HG03378 (cell line): ENCODE measurements around the gene DNAJC18.
"Not testable (repeated sequence)": the region's sequence is repeated elsewhere in the genome, so short reads cannot be mapped to it uniquely, and the experiment has no call there.

ENCODE experiments used
- ATAC-seq: cut with Tn5 transposase; IDR thresholded peaks from one replicate; pipeline ENCODE4 v1.9.1; 2021; ENCODE audit warnings: mild to moderate bottlenecking, moderate library complexity; ENCODE audit not compliant: unreplicated experiment

Gene DNAJC18

DNA sequence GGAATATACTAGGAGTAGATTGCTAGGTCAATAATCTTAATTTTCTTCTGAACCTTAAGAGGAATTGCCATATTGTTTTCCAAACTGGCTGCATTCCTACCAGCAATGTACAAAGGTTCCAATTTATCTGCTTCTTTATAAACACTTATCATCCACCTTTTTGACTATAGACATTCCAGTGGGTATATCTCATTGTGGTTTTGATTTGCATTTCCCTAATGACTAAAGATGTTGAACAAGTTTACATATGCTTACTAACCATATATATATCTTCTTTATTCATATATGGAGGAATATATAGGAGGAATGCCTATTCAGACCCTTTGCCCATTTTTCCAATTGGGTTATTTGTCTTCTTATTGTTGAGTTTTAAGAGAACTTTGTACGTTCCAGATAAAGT, 7.6 kb downstream of the DNAJC18 start:
- ATAC-seq = no peak

DNA sequence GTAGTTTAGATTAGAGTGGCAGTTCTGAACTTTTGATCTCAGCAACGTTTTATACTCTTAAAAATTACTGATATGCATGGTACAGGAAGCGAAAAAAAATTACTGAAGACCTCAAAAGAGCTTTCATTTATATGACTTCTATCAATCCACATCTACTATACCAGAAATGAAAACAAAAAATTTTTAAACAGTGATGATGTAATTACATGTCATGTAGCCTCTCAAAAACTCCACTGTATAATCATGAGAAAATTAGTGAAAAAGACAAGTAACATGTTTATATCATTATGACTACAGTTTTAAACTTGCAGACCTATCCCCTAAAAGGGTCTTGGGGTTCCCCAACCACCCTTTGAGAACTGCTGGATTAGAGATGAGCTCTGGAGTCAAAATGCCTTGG, 9.3 kb downstream of the DNAJC18 start:
- ATAC-seq = no peak

- no peak for ATAC-seq
These were observed 13.0 kb downstream of the DNAJC18 start for GRCh38 chr5:139426203-139426885.

GRCh38 chr5:139425497-139425896, 13.8 kb downstream of the DNAJC18 start:
- ATAC-seq = no peak

GRCh38 chr5:139422307-139422893, 16.9 kb downstream of the DNAJC18 start:
- ATAC-seq = peak; percentile 75

DNA sequence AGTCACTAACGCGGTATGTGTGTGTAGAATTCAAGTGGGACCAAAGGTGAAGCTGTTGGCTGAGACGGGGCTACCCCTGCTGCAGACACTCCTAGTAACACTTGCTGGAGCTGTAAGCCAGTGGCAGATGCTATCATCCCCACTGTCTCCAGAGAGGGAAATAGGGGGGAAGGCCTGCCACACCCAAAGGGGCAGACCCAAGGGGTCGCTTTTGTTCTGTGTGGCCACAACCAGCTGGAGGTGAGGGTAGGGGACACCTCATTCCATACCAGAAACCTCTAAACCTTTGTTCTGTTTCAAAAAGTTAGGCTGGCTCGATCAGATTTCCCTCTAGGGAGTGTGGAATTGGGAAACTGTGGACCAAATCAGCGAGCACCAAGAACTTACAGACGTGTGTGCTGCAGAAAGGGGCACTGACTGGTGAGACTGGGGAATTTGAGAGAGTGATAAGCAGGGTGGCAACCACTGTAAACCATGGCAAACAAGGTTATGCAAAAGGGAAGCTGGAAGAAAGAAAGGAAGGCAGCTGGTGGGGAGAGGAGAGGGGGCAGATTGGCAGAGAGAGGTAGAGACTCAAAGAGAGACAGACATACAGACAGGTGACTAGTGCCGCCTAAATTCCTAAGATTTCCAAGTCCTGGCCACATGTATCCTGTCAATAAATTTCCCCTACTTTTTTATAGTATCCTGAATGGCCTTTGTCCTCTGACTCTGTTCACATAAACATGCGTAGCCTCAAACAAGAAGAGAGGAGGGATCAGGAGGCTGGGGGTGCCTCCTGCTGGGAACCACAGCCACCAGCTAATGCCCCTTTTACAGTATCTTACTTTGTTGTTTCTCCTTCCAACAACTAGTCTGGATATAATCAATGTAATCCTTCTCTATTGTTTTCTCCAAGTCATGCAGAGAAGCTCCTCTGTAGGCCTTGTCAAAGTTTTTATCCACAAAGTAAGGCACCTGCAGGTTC, 19.8 kb downstream of the DNAJC18 start:
- ATAC-seq = no peak

GRCh38 chr5:139418793-139419192, 20.5 kb downstream of the DNAJC18 start:
- ATAC-seq = no peak

DNA sequence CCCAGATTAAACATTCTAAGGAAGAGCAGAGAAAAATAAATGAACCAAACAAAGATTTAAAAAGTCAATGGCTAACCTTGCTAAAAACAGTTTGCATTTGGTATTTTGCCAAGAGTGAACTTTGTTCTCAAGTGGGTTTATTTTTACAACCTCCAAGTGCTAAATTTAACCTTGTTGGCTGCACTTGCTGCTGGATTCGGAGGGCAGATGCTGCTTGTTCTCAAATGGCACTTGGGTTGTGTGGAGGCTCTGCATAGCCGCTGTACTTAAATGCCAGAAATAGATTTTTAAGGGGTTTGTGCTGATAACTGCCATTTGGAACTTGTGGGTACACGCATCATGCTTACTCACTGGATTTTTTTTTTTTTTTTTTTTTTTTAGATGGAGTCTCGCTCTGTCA, 22.1 kb downstream of the DNAJC18 start:
- ATAC-seq = no peak

GRCh38 chr5:139416651-139417050, 22.7 kb downstream of the DNAJC18 start:
- no peak for ATAC-seq

DNA sequence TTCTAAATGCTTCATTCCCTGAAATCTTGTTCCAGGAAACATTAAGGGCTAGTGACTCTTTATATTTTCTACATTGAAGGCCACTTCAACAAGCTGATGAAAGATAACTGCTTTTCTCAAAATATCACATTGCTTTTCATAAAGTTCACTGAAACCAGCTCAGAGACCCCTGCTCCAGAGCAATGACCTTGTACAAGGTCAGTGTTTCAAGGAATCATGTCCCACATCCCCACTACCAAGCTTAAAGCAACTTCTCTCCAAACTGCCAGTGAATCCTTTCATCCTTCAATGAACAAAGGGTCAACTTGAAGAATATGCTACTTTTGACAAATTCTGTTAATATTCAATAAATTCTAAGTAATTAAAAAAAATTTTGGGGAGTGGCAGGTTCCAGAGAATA, 23.5 kb downstream of the DNAJC18 start:
- ATAC-seq = no peak

DNA sequence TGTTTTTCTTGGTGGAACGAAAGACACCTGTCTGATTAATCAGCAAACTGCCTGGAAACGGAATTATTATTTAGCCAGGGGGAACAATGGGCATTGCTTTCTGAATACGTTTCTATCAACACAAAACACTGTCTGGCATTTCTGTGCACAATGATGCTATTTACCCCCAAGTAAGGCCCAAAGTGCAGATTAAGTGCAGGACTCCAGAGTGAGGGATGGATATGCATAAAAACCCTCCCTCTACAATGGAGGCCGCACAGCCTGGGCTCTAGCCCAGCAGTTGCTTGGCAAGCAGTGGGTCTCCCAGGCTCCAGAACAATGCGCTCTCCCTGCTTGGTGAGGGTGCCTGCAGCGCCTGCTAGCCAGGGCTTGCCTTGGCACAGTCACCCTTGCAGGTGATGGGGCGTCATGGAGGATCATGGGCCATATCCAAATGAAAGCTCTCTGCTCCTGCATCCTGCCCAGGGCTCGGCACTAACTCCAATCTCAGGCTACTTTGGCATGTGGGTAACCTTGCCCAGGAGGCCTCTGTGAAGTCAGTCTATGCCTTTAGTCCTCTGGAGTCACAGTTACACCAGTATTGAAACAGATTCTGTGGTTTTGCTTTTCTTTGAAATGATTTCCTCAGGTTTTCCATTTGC, 24.0 kb downstream of the DNAJC18 start:
- no peak for ATAC-seq

GRCh38 chr5:139414581-139415130, 24.7 kb downstream of the DNAJC18 start:
- no peak for ATAC-seq

DNA sequence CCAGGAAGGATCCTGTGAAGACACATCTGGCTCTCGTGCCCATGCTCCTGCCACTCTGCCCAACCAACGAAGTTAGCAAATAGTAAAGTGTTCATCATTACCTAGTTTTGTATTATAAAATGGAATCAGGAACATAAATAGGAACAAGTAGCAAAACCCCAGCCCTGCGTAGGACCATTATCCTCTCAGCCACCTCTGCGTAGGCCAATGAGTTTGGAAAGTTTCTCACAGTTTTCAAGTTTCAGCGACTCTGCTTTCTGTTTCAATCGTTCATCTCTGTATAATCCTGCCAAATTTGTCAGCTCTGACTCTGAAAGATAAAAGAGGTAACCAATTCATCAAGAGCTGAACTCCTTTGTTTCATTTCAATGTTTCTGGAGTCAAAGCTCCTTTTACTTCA, 25.4 kb downstream of the DNAJC18 start:
- ATAC-seq = no peak

- ATAC-seq = no peak
These were observed 26.2 kb downstream of the DNAJC18 start for GRCh38 chr5:139413153-139413552.

- ATAC-seq = no peak
These were observed 28.1 kb downstream of the DNAJC18 start for GRCh38 chr5:139410993-139411828.

GRCh38 chr5:139410121-139410992, 29.0 kb downstream of the DNAJC18 start:
- ATAC-seq = no peak

DNA sequence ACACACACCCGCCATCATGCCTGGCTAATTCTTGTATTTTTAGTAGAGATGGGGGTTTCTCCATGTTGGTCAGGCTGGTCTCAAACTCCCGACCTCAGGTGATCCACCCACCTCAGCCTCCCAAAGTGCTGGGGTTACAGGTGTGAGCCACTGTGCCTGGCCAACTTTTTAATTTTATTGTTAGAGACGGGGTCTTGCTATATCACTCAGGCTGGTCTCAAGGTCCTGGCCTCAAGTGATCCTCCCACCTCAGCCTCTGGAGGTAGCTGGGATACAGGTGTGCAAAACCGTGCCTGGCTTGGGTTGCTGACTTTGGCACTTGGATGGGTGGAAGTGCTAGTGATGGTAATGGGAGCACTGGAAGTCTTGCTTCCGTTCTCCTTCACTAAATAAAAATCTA, 30.2 kb downstream of the DNAJC18 start:
- ATAC-seq = not testable (repeated sequence)

GRCh38 chr5:139408191-139408590, 31.1 kb downstream of the DNAJC18 start:
- ATAC-seq = no peak

DNA sequence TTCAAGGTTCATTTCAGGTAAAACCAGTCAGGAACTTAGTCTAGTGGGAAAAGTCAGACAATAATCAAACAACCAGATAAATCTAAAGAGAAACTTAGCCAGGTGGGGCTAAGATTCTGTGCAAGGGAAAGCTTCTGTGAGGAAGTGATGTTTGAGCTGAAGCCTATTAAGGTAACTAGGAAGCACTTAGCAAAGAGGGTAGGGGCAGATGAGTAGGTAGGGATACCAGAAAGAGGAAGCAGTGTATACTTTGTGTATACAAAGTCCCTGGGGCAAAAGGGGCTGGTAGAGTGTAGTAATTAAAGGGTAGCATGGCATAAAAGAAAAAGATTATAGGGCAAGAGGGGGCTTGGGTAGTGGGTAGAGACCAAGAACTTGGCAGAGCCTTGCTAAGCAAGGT, 31.8 kb downstream of the DNAJC18 start:
- no peak for ATAC-seq
